Measurements from ENCODE around the gene PGBD5.

GRCh38 chr1:230430499-230430898 lies 4.4 kb upstream of the PGBD5 start:
- no peak for TF ChIP-seq CTCF (conservative IDR thresholded peaks at IDR 0.05; ENCODE audit: low read length)
- no peak for TF ChIP-seq EZH2phosphoT487 (IDR thresholded peaks at IDR 0.05; ENCODE audit: borderline replicate concordance, low read depth, low read length)

Data from OCI-LY7 (cell line).